GM19467 (cell line): ENCODE measurements around the gene KRT13.

Experiments
- ATAC-seq: cut with Tn5 transposase; IDR thresholded peaks from one replicate; pipeline ENCODE4 v1.9.1; 2021; ENCODE audit warnings: mild to moderate bottlenecking, moderate library complexity; ENCODE audit not compliant: unreplicated experiment

KRT13 gene

GRCh38 chr17:41520821-41521521 is 15.6 kb upstream of the KRT13 start:
- no peak for ATAC-seq

- ATAC-seq: no peak
Measured at GRCh38 chr17:41519501-41520224, 14.3 kb upstream of the KRT13 start.

- no peak for ATAC-seq
Measured at GRCh38 chr17:41518789-41519449, 13.5 kb upstream of the KRT13 start, which contains the start of gene KRT15. KRT15 (minus strand) TSS chr17:41518890; CDS start chr17:41518827, 63 bp downstream.

DNA sequence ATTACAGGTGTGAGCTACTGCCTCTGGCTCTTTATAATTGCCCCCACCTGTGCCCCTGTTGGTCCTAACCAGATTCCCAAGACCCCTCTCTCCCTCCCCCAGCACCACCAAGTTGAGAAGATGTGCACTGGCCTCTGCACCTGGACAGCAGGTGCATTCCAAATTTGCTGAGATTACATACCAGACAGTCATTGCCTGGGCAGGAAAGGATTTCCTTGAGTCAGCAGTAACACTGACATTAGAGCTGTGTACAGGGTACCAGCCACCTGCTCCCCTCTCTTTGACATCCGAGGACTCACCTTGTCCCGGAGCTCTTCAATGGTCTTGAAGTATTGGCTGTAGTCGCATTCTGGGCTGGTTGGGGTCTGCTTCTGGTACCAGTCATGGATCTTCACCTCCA is 12.6 kb upstream of the KRT13 start:
- ATAC-seq: no peak

DNA sequence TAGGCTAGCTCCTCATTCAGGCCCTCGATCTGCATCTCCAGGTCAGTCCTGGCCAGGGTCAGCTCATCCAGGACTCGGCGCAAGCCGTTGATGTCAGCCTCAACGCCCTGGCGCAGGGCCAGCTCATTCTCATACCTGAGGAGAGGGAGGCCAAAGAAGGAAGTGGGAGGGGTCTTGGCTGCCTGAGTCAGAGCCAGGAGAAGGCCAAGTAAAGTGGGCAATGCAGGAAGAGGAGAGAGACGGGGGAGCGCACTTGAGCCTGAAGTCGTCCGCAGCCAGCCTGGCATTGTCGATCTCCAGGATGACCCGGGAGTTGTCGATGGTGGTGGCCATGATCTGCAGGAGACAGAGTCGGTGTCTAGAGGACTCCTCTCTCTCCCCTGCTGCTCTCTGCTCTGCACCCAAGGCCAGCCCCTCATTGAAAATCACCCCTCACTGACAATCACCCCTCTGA is 11.4 kb upstream of the KRT13 start:
- ATAC-seq: no peak

- ATAC-seq: no peak
Measured at GRCh38 chr17:41516147-41516829, 10.9 kb upstream of the KRT13 start.

DNA sequence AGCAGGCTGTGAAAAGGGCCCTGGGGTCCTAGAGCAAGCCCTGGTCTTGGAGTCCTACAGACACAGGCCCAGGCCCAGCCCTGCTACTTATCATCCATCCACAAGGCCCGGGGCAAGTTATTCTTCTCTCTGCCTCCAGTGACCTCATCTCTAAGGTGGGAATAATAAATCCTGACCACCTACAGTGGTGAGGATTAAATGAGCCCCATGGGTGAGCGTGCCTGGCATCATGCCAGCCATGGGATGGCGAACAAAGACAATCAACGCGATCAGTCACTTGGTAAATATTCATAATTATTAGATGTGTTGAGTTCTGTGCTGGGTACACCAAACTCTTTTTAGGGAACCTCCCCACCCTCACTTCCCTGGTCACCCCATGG is 7.7 kb upstream of the KRT13 start:
- ATAC-seq: no peak

DNA sequence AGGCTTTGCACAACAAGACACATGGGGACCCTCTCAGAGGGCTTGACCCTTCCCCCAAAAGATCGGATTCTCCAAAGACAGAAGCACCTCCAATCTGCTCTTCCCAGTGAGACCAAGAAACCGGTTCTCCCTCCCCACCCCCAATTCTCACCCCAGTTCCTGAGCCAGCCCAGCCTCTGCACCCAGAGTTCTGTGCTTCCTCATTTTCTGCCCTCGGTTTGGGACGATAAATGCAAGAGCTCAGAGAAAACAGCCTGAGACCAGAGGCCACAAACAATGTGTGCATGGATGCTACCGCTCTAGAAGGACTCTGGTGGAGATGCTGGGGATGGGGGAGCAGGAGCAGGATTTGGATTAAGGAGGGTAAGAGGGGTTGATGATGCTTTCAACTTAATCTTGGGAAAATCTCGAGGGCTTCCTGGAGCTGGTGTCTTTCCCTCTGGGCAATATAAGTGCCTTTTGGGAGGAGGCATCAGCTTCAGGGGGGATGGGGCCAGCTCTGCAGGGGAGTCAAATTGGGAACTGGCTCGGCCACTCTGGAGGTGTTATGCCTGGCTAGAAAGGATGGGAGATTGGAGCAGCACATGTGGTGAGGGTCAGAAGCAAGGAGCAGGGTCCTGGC is 7.2 kb upstream of the KRT13 start:
- ATAC-seq: no peak

DNA sequence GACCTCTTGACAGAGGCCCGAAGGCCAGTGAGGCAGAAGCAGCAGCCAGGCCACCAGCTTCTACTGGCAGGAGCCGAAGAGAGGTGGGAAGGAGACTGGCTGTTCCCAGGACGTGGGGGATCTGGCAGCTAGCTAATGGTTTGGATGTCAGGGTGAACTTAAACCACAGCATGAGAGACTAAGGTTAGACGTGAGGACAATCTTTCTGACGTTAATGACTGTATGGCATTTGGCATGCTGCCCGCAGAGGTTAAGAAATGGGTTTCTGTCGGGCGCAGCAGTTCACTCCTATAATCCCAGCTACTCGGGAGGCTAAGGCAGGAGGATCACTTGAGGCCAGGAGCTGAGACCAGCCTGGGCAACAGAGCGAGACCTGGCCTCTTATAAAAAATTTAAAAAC is 6.3 kb upstream of the KRT13 start:
- no peak for ATAC-seq

DNA sequence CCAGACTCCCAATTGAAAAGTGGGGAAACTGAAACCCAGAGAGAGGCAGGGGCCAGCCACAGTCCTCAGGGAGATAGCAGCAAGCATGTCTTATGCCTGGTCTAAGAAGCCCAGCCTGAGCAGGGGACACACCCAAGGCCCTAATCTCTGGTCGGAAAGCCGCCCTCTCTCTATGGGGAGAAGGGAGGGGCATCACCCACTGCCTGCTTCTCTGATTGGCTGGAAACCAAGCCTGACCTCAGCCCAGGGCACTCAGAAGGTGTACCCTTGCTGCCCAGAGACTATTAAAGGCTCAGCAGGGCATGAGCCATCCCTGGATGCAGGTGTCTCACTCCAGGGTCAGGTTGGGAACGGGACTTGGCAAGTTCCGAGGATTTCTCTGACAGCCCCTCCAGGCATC is 5.7 kb upstream of the KRT13 start:
- no peak for ATAC-seq

DNA sequence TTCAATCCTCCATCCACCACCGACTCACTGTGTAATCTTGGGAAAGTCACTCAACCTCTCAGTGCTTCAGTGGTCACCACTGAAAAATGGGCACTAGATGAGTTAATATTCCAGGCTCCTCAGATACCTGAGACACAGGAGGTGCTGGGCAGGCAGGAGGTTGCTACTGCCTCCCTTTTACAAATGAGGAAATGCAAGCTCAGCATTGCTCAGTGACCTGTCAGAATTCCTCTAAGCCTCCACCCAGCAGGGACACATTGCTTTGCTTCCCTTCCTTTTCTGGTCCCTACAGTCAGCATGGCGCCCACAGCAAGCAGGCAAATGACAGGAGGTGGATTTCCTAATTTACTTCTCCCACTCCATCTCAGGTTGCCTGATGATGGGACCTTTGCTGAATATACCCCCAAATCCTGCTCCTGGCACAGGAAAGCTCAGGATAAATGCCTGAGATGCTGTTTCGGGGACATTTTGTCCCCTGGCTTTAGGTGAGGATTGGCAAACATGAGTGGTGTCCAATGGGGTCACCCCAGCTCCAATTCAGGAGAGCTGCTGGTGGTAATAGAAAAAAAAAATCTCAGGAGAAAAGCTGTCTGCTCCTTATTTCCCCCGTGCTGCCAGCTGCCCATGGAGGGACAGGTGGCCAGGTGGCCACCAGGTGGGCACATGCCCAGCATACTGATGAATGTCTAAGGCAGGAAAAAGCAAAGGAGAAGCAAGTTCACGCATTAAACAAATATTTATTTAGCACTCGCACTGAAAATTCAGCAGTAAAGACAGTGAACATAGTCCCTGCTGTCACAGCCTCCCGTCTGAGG is 5.0 kb upstream of the KRT13 start:
- ATAC-seq: no peak

GRCh38 chr17:41507315-41507880 is 2.0 kb upstream of the KRT13 start:
- ATAC-seq: no peak

GRCh38 chr17:41505809-41506767 is 676 bp upstream of the KRT13 start:
- no peak for ATAC-seq

- no peak for ATAC-seq
Measured at GRCh38 chr17:41504246-41504977, 1.0 kb downstream of the KRT13 start.

GRCh38 chr17:41503202-41503601 is 2.2 kb downstream of the KRT13 start:
- no peak for ATAC-seq

DNA sequence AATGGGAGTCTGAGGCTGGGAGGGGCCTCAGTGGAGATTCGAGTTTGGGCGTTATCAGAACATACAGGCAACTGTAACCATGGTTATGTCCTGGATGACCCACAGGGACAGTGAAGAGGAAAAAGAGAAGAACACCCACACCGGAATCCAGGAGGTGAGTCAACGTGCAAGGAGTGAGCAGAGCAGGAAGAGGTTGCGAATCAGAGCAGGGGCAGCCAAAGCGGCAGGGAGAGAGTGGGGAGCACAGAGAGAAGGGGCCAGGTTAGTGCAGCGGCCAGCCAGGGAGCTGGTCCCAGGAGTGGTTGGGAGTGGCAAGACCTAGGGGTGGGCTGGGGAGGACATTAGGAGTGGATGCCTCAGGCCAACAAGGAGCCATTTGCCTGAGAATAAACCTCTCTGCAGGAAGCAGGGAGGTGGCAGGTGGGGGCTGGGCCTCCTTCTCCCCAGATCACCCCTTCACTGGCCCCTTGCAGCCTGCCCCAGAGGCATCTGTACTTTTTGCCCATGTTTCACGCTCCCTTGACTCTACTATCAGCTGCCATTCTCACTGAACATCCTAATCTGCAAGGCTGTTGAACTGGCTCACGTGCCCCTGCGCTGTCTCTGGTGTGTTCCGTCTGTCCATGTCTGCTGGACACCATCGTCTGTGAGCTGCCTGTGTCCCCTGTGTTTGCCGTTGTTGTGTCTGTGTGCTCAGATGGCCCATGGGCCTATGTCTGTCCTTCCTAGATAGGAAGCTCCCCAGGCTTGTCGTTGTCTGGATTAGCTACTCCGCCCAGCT is 5.1 kb downstream of the KRT13 start:
- no peak for ATAC-seq

GRCh38 chr17:41499714-41500113 is 5.7 kb downstream of the KRT13 start:
- no peak for ATAC-seq
